Measurements from ENCODE around the gene NRIP3.

DNA sequence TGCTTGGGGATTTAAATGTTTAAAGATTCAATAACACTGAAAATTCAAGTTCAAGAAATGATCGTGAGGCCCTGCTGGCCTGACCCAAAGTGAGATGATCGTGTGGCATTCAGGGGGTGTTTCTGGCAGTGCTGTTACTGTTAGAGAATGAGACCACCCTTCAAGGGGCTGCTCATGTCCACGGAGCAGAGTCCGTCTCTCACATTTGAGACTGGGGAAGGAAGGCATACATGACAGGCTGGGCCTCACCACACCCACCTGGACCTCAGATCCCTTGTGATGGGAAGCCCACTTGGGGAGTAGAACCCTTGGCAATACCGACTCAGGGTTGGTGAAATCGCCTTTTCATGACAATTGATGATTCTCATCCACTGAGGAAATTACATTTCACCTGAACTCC lies 16.1 kb upstream of the NRIP3 start:
- no peak for TF ChIP-seq EZH2 (IDR thresholded peaks at IDR 0.05; ENCODE audit: low read length, unreplicated experiment)
- TF ChIP-seq, protein P1, sequence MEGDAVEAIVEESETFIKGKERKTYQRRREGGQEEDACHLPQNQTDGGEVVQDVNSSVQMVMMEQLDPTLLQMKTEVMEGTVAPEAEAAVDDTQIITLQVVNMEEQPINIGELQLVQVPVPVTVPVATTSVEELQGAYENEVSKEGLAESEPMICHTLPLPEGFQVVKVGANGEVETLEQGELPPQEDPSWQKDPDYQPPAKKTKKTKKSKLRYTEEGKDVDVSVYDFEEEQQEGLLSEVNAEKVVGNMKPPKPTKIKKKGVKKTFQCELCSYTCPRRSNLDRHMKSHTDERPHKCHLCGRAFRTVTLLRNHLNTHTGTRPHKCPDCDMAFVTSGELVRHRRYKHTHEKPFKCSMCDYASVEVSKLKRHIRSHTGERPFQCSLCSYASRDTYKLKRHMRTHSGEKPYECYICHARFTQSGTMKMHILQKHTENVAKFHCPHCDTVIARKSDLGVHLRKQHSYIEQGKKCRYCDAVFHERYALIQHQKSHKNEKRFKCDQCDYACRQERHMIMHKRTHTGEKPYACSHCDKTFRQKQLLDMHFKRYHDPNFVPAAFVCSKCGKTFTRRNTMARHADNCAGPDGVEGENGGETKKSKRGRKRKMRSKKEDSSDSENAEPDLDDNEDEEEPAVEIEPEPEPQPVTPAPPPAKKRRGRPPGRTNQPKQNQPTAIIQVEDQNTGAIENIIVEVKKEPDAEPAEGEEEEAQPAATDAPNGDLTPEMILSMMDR (conservative IDR thresholded peaks at IDR 0.05; ENCODE audit: low read depth, low read length) = no peak
- TF ChIP-seq EZH2phosphoT487 (IDR thresholded peaks at IDR 0.05; ENCODE audit: borderline replicate concordance, low read length) = no peak

Measured in PC-3 (cell line).